Germinal center (tissue), 1 donor: ENCODE data around the gene ATP8B1.

Source experiments
- DNase-seq: peaks from one replicate; pipeline ENCODE4 v3.0.0; 2012; ENCODE audit warnings: mixed read lengths, low spot score

The ATP8B1 gene

GRCh38 chr18:57792631-57793301 lies 10.3 kb downstream of the ATP8B1 start:
- no peak for DNase-seq

GRCh38 chr18:57791911-57792310 lies 11.2 kb downstream of the ATP8B1 start:
- DNase-seq: no peak

GRCh38 chr18:57791192-57791591 lies 11.9 kb downstream of the ATP8B1 start:
- no peak for DNase-seq

GRCh38 chr18:57790316-57790715 lies 12.8 kb downstream of the ATP8B1 start:
- no peak for DNase-seq

- DNase-seq: no peak
Measured at GRCh38 chr18:57789759-57790158, 13.4 kb downstream of the ATP8B1 start.

GRCh38 chr18:57789090-57789489 lies 14.0 kb downstream of the ATP8B1 start:
- no peak for DNase-seq

GRCh38 chr18:57787068-57787685 lies 15.9 kb downstream of the ATP8B1 start:
- DNase-seq: no peak

GRCh38 chr18:57785751-57786437 lies 17.2 kb downstream of the ATP8B1 start:
- DNase-seq: no peak

- DNase-seq: no peak
Measured at GRCh38 chr18:57784801-57785114, 18.4 kb downstream of the ATP8B1 start.

- no peak for DNase-seq
Measured at GRCh38 chr18:57784034-57784800, 18.9 kb downstream of the ATP8B1 start.

GRCh38 chr18:57782049-57782448 lies 21.1 kb downstream of the ATP8B1 start:
- DNase-seq: no peak

GRCh38 chr18:57780706-57781347 lies 22.3 kb downstream of the ATP8B1 start:
- no peak for DNase-seq

- no peak for DNase-seq
Measured at GRCh38 chr18:57780318-57780705, 22.8 kb downstream of the ATP8B1 start.

- DNase-seq: no peak
Measured at GRCh38 chr18:57776767-57777166, 26.3 kb downstream of the ATP8B1 start.

GRCh38 chr18:57776354-57776753 lies 26.8 kb downstream of the ATP8B1 start:
- no peak for DNase-seq

GRCh38 chr18:57775937-57776336 lies 27.2 kb downstream of the ATP8B1 start:
- no peak for DNase-seq

GRCh38 chr18:57772387-57772799 lies 30.7 kb downstream of the ATP8B1 start:
- no peak for DNase-seq

GRCh38 chr18:57771626-57772025 lies 31.5 kb downstream of the ATP8B1 start:
- DNase-seq: no peak

GRCh38 chr18:57771193-57771592 lies 31.9 kb downstream of the ATP8B1 start:
- DNase-seq: no peak

GRCh38 chr18:57768537-57769326 lies 34.4 kb downstream of the ATP8B1 start:
- DNase-seq: no peak

GRCh38 chr18:57767259-57768050 lies 35.7 kb downstream of the ATP8B1 start:
- no peak for DNase-seq
